Measurements from ENCODE around the gene NUDCD2.

- TF ChIP-seq CTCF (optimal IDR thresholded peaks at IDR 0.05 in 1 of 3, IDR thresholded peaks at IDR 0.05 in 1 of 3, conservative IDR thresholded peaks at IDR 0.05 in 1 of 3; ENCODE audit: extremely low read depth in 1 of 3, insufficient read depth in 2 of 3, low read length in 3 of 3) (peak; percentile 73 to 85 (median 78)), EZH2 (IDR thresholded peaks at IDR 0.05; ENCODE audit: low read length) (no peak)
Measured at GRCh38 chr5:163408311-163408923, 51.5 kb downstream of the NUDCD2 start.
